HG03342 (cell line): ENCODE data around the gene TINAG.

Experiments
- ATAC-seq: cut with Tn5 transposase; IDR thresholded peaks from one replicate; pipeline ENCODE4 v1.9.1; 2021; ENCODE audit warnings: mild to moderate bottlenecking, moderate library complexity; ENCODE audit not compliant: unreplicated experiment

The TINAG gene

GRCh38 chr6:54419885-54420284 lies 111.6 kb downstream of the TINAG start:
- no peak for ATAC-seq

- ATAC-seq: no peak
These were observed 118.8 kb downstream of the TINAG start for GRCh38 chr6:54426995-54427394.

DNA sequence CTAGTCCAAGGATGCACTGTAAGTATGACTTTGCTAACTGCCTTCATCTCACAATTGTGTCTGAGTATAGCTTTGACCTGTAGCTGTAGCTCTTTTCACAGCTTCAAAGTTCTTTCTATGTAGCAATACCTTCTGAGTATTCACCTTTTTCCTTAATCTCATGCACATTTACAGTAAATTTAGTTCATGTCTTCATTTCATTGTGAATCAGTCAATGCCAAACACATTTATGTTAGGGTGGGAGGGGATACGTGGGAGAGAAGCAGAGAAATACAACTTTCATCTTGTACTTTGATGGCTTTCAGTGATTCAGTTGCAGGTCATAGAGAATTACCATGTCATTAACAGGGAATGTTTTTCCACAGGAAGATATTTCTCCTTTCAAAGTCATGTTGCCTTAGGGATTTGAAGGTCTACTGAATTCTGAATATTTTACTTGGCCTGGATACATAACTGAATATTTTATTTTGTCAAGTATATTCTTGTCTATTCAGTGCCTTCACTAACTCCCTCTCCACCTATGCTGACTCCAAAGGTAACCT lies 119.2 kb downstream of the TINAG start:
- ATAC-seq: no peak

DNA sequence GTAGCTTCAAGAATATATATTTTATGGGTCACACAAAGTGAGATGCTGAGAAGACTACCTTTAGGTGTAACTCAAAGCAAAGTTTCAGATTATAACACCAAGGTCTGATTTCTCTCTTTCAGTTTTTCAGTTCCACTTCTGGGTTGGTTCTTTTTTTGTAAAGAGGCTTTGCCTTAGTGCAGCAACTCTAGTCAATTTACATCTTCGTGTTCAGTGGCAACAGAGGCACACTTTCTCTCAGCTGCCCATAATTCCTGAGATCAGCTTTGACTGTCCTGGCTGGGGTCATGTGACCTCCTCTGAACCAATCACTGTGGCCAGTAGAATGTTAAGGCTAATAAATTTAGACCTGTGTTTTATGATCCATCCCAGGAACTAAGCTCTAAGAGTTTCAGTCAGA lies 120.2 kb downstream of the TINAG start:
- ATAC-seq: peak; percentile 90

DNA sequence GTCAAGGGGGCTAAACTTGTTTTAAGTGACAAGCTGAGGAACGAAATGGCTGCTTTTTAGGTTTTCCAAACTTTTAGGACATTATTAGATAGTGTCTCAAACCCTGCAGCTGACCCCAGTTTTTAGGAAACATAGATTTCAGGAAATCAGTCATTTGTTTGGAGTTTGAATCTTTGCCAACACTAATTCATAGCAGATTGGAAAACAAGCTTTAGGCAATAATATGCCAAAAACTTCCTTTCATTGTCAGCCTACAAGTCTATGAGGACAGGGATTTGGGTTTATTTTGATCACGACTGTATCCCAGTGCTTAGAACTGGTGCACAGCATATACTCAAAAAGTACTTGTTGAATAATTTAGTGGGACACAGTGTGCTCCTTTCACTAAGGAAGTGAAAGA lies 123.2 kb downstream of the TINAG start:
- no peak for ATAC-seq
